ENCODE data around the gene MAPKAPK5.

Gene MAPKAPK5

DNA sequence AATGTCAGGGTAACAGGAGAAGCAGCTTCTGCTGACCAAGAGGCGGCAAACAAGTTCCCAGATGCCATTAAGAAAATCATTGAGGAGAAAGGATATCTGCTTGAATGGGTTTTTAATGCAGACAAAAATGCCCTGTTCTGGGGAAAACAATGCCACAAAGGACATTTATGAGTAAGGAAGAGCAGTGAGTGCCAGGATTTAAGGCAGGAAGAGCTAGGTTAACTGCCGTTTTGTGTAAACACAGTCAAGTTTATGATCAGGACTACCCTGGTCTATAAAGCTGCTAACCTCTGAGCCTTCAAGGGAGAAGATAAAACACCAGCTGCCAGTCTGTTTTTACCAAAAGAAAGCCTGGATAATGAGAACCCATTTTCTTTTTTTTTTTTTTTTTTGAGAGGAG is 8.5 kb downstream of the MAPKAPK5 start:
- DNase-seq: no peak
- Histone ChIP-seq H3K36me3 (peaks cover 52% of the 10 kb centered on the region), H3K27me3 (ENCODE audit: insufficient read depth, low read depth, severe bottlenecking) (no peaks in the 10 kb centered on the region), H3K27ac (no peak overlapping the region), H3K9me3 (ENCODE audit: severe bottlenecking) (no peaks in the 10 kb centered on the region), H3K4me3 (ENCODE audit: low read depth, low read length) (no peak overlapping the region)
- TF ChIP-seq, protein P1, sequence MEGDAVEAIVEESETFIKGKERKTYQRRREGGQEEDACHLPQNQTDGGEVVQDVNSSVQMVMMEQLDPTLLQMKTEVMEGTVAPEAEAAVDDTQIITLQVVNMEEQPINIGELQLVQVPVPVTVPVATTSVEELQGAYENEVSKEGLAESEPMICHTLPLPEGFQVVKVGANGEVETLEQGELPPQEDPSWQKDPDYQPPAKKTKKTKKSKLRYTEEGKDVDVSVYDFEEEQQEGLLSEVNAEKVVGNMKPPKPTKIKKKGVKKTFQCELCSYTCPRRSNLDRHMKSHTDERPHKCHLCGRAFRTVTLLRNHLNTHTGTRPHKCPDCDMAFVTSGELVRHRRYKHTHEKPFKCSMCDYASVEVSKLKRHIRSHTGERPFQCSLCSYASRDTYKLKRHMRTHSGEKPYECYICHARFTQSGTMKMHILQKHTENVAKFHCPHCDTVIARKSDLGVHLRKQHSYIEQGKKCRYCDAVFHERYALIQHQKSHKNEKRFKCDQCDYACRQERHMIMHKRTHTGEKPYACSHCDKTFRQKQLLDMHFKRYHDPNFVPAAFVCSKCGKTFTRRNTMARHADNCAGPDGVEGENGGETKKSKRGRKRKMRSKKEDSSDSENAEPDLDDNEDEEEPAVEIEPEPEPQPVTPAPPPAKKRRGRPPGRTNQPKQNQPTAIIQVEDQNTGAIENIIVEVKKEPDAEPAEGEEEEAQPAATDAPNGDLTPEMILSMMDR (IDR thresholded peaks at IDR 0.05; ENCODE audit: low read depth, low read length): no peak

DNA sequence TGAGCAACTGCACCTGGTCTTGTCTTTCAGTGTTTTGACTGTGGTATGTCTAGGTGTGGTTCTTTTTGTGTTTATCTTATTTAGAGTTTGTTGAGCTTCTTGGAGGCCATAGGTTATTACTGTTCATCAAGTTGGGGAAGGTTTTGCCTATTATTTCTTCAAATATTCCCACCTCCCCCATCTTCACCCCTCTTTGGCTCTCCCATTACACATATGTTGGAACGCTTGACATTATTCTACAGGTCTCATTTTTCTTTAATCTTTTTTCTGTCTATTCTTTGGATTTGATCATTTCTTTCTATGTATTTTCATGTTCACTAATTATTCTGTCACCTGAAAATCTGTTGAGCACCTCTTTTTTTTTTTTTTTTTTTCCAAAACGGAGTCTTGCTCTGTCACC is 16.2 kb downstream of the MAPKAPK5 start:
- no peak overlapping the region for H3K4me3 ChIP-seq (ENCODE audit: low read depth, low read length)
- no peaks in the 10 kb centered on the region for H3K9me3 ChIP-seq (ENCODE audit: severe bottlenecking)
- no peak for DNase-seq
- TF ChIP-seq, protein P1 (IDR thresholded peaks at IDR 0.05; ENCODE audit: low read depth, low read length): no peak
- H3K27me3 ChIP-seq (ENCODE audit: insufficient read depth, low read depth, severe bottlenecking): no peaks in the 10 kb centered on the region
- no peak overlapping the region for H3K27ac ChIP-seq
- H3K36me3 ChIP-seq: peaks cover 14% of the 10 kb centered on the region

DNA sequence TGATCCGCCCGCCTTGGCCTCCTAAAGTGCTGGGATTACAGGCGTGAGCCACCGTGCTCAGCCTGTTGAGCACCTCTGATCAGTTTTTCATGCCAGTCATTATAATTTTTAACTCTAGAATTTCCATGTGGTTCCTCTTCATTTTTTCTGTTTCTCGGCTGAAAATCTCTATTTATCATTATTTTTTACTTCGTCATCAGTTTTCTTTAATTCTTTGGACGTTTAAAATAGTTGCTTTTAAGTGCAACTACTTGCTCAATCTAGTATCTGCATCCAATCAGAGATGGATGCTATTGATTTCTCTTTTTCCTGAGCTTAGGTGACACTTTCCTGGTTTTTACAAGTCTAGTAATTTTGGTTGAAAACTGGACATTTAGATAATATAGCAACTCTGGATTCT is 16.8 kb downstream of the MAPKAPK5 start:
- TF ChIP-seq, protein P1 (IDR thresholded peaks at IDR 0.05; ENCODE audit: low read depth, low read length): no peak
- H3K4me3 ChIP-seq (ENCODE audit: low read depth, low read length): no peak overlapping the region
- H3K9me3 ChIP-seq (ENCODE audit: severe bottlenecking): no peaks in the 10 kb centered on the region
- H3K27me3 ChIP-seq (ENCODE audit: insufficient read depth, low read depth, severe bottlenecking): no peaks in the 10 kb centered on the region
- peaks cover 13% of the 10 kb centered on the region for H3K36me3 ChIP-seq
- DNase-seq: no peak
- H3K27ac ChIP-seq: no peak overlapping the region

DNA sequence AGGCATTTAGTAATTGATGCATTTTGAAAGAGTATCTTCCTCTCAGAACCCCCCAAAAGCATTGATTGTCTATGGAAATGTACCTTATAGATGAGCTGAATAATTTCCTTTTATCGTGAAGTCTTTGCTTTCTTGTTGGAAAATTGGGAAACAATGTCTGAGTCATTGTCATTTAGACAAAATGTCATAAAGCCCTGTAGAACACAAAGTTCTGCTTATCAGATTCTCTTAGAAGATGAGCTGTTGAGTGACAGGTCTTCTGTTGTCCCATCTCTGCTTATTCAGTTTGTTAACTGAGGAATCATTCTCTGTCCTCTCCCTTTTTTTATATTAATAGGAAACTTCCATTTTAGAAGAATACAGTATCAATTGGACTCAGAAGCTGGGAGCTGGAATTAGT is 22.9 kb downstream of the MAPKAPK5 start:
- Histone ChIP-seq H3K4me3 (ENCODE audit: low read depth, low read length) (no peak overlapping the region), H3K27ac (no peak overlapping the region), H3K36me3 (peaks cover 51% of the 10 kb centered on the region), H3K27me3 (ENCODE audit: insufficient read depth, low read depth, severe bottlenecking) (no peaks in the 10 kb centered on the region), H3K9me3 (ENCODE audit: severe bottlenecking) (no peaks in the 10 kb centered on the region)
- TF ChIP-seq, protein P1 (IDR thresholded peaks at IDR 0.05; ENCODE audit: low read depth, low read length): no peak
- DNase-seq: no peak

DNA sequence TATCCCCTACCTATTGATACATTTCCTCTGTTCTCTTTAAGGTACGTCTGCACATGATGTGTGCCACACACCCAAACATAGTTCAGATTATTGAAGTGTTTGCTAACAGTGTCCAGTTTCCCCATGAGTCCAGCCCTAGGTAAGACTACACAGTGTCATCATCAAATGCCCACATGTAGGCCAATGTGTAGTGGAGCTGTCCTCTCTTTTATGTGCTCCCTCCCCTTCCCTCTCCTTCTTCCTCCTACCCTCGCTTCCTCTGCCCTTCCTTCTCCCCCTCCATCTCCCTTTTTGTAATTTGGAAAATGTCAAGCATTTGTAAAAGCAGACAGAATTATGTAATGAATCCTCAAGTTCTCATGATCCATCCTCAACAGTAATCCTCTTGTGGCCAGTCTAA is 25.5 kb downstream of the MAPKAPK5 start:
- H3K4me3 ChIP-seq (ENCODE audit: low read depth, low read length): no peak overlapping the region
- peaks cover 73% of the 10 kb centered on the region for H3K36me3 ChIP-seq
- DNase-seq: no peak
- no peaks in the 10 kb centered on the region for H3K27me3 ChIP-seq (ENCODE audit: insufficient read depth, low read depth, severe bottlenecking)
- H3K9me3 ChIP-seq (ENCODE audit: severe bottlenecking): no peaks in the 10 kb centered on the region
- TF ChIP-seq, protein P1 (IDR thresholded peaks at IDR 0.05; ENCODE audit: low read depth, low read length): no peak
- H3K27ac ChIP-seq: no peak overlapping the region

Data from WERI-Rb-1 (cell line).